HG03196 (cell line): ENCODE measurements around the gene GNPDA1.
A peak's percentile ranks its signal among the peaks of the same experiment; 100 is the strongest.
"Not testable (repeated sequence)": the region's sequence is repeated elsewhere in the genome, so short reads cannot be mapped to it uniquely, and the experiment has no call there.

Source experiments
- ATAC-seq: cut with Tn5 transposase; IDR thresholded peaks from one replicate; pipeline ENCODE4 v1.9.1; 2021; ENCODE audit not compliant: unreplicated experiment

GNPDA1 gene

GRCh38 chr5:142012792-142013388 lies at the start of gene GNPDA1:
Gene GNPDA1, minus strand, starts transcription at chr5:142013027. Its CDS starts 992 bp downstream, at chr5:142012035.
- ATAC-seq = peak; percentile 46

- no peak for ATAC-seq
Observed at GRCh38 chr5:142059304-142059940, 46.6 kb upstream of the GNPDA1 start.

GRCh38 chr5:142057697-142058056 lies 44.9 kb upstream of the GNPDA1 start:
- no peak for ATAC-seq

GRCh38 chr5:142056816-142057696 lies 44.2 kb upstream of the GNPDA1 start:
- ATAC-seq = no peak

GRCh38 chr5:142055301-142055700 lies 42.5 kb upstream of the GNPDA1 start:
- no peak for ATAC-seq

- ATAC-seq = no peak
Observed at GRCh38 chr5:142053426-142054151, 40.8 kb upstream of the GNPDA1 start.

GRCh38 chr5:142052026-142052425 lies 39.2 kb upstream of the GNPDA1 start:
- not testable (repeated sequence) for ATAC-seq

- ATAC-seq = no peak
Observed at GRCh38 chr5:142048272-142048671, 35.4 kb upstream of the GNPDA1 start.

- no peak for ATAC-seq
Observed at GRCh38 chr5:142046191-142046590, 33.4 kb upstream of the GNPDA1 start.

GRCh38 chr5:142040881-142041280 lies 28.1 kb upstream of the GNPDA1 start:
- not testable (repeated sequence) for ATAC-seq

- ATAC-seq = no peak
Observed at GRCh38 chr5:142040285-142040684, 27.5 kb upstream of the GNPDA1 start.

- no peak for ATAC-seq
Observed at GRCh38 chr5:142038735-142039134, 25.9 kb upstream of the GNPDA1 start.

- ATAC-seq = not testable (repeated sequence)
Observed at GRCh38 chr5:142037599-142037998, 24.8 kb upstream of the GNPDA1 start.

- ATAC-seq = no peak
Observed at GRCh38 chr5:142036918-142037317, 24.1 kb upstream of the GNPDA1 start.

- no peak for ATAC-seq
Observed at GRCh38 chr5:142034994-142035393, 22.2 kb upstream of the GNPDA1 start.

- not testable (repeated sequence) for ATAC-seq
Observed at GRCh38 chr5:142033632-142034567, 21.1 kb upstream of the GNPDA1 start.

GRCh38 chr5:142032747-142033631 lies 20.2 kb upstream of the GNPDA1 start:
- no peak for ATAC-seq

GRCh38 chr5:142032150-142032549 lies 19.3 kb upstream of the GNPDA1 start:
- no peak for ATAC-seq

- no peak for ATAC-seq
Observed at GRCh38 chr5:142025637-142026036, 12.8 kb upstream of the GNPDA1 start.
